HCT116 (cell line): ENCODE data around the gene FRA10AC1. TPM values are rescaled to one million over a fixed set of nuclear protein-coding genes. Genes with fewer than 3 reads are reported as not detected.

Experiments used
- ATAC-seq: fragments of 200-7000 bp; cut with Tn5 transposase; 2 replicates; pipeline ENCODE4 v1.9.1; 2020; ENCODE audit warnings: mild to moderate bottlenecking, moderate library complexity
- BruUV-seq: library from RNA; stranded (reverse); fragments of 400-500 nt; replicated peaks from 2 replicates; lab custom pipeline; 2021; lab: Mats Ljungman, UMichigan
- CTCF ChIA-PET: fragments of 300-600 bp; sonication (Branson Sonifier 250); formaldehyde crosslinking; loops from one replicate; lab custom pipeline; 2021; ENCODE audit warnings: antibody characterized with exemption; lab: Charles Lee
- POLR2A ChIA-PET: fragments of 300-600, 350-600 bp; sonication (Branson Sonifier 250); formaldehyde crosslinking; loops from one replicate; lab custom pipeline; 2021; ENCODE audit warnings: antibody characterized with exemption; lab: Charles Lee
- RAD21 ChIA-PET, 2 experiments: fragments of 300-600 bp; sonication (Branson Sonifier 250); formaldehyde crosslinking; loops; one replicate each; lab custom pipeline; 2023; ENCODE audit warnings: low total read pairs in 2 of 2; ENCODE audit not compliant: uncharacterized antibody in 2 of 2, unreplicated experiment in 2 of 2, low non-redundant PET in 1 of 2; lab: Charles Lee
- DNase-seq: peaks from one replicate; pipeline ENCODE4 v3.0.0-alpha.2; 2010; ENCODE audit warnings: low read depth, low spot score
- H2AFZ ChIP-seq: fragments of 200-600 bp; shearing (Covaris generic), sonication (generic); 2 replicates; pipeline ENCODE4 v1.6.1; 2017; ENCODE audit warnings: low read depth, mixed run types, mixed read lengths, antibody characterized with exemption, low read length; ENCODE audit not compliant: poor library complexity, severe bottlenecking
- H3K27ac ChIP-seq: 2 replicates; pipeline ENCODE4 v1.5.1; 2012; ENCODE audit warnings: low read depth, low read length
- H3K27me3 ChIP-seq: fragments of 200-600 bp; sonication (generic); 2 replicates; pipeline ENCODE4 v1.6.1; 2016; ENCODE audit warnings: mixed run types, low read length, mixed read lengths; ENCODE audit not compliant: insufficient read depth
- H3K36me3 ChIP-seq, 2 experiments: fragments of 200-500 bp in 1 of 2; fragments of 200-600 bp in 1 of 2; sonication (Bioruptor generic) in 1 of 2; sonication (generic) in 1 of 2; 2 replicates each; pipeline versions ENCODE4 v1.5.1 to v1.6.1; 2014 to 2016; ENCODE audit warnings: low read length in 2 of 2, inconsistent platforms in 1 of 2, mixed read lengths in 1 of 2, mixed run types in 1 of 2; ENCODE audit not compliant: insufficient read depth in 2 of 2, control insufficient read depth in 1 of 2
- H3K4me1 ChIP-seq, 2 experiments: fragments of 200-600 bp in 1 of 2; sonication (generic) in 1 of 2; 2 replicates each; pipeline versions ENCODE4 v1.5.1 to v1.6.1; 2012 to 2017; ENCODE audit warnings: low read length in 2 of 2, inconsistent platforms in 1 of 2, mild to moderate bottlenecking in 1 of 2, mixed read lengths in 1 of 2, mixed run types in 1 of 2, moderate library complexity in 1 of 2; ENCODE audit not compliant: insufficient read depth in 2 of 2, control insufficient read depth in 1 of 2
- H3K4me2 ChIP-seq: fragments of 200-600 bp; sonication (generic); 2 replicates; pipeline ENCODE4 v1.6.1; 2017; ENCODE audit warnings: mixed run types, low read length, mixed read lengths
- H3K4me3 ChIP-seq, 2 experiments: fragments of 200-600 bp in 1 of 2; sonication (generic) in 1 of 2; replicated peaks in 1 of 2; 2 replicates each; pipeline ENCODE4 v1.5.1; 2011 to 2016; ENCODE audit warnings: low read length in 2 of 2, control low read depth in 1 of 2, low read depth in 1 of 2, mild to moderate bottlenecking in 1 of 2, mixed read lengths in 1 of 2, mixed run types in 1 of 2
- H3K79me2 ChIP-seq: fragments of 200-600 bp; sonication (generic); 2 replicates; pipeline ENCODE4 v1.6.1; 2017; ENCODE audit warnings: mild to moderate bottlenecking, mixed run types, low read length, moderate library complexity, mixed read lengths; ENCODE audit not compliant: insufficient read depth
- H3K9ac ChIP-seq: fragments of 200-600 bp; sonication (generic); 2 replicates; pipeline ENCODE4 v1.6.1; 2016; ENCODE audit warnings: low read length, mixed read lengths
- H3K9me2 ChIP-seq: fragments of 200-600 bp; sonication (generic), shearing (Covaris generic); 2 replicates; pipeline ENCODE4 v1.6.1; 2017; ENCODE audit warnings: mixed run types, mild to moderate bottlenecking, moderate library complexity; ENCODE audit not compliant: insufficient read depth
- H3K9me3 ChIP-seq, 2 experiments: fragments of 200-500 bp in 1 of 2; fragments of 200-600 bp in 1 of 2; sonication (Bioruptor generic) in 1 of 2; sonication (generic) in 1 of 2; 2 replicates each; pipeline ENCODE4 v1.6.1; 2014 to 2017; ENCODE audit warnings: low read length in 2 of 2, mixed read lengths in 2 of 2, inconsistent platforms in 1 of 2, low read depth in 1 of 2, mild to moderate bottlenecking in 1 of 2, mixed run types in 1 of 2, moderate library complexity in 1 of 2; ENCODE audit not compliant: control insufficient read depth in 1 of 2, insufficient read depth in 1 of 2
- H4K20me1 ChIP-seq: fragments of 200-600 bp; sonication (generic), shearing (Covaris generic); 2 replicates; pipeline ENCODE4 v1.6.1; 2017; ENCODE audit warnings: mixed run types, mild to moderate bottlenecking, moderate library complexity; ENCODE audit not compliant: insufficient read depth
- ATF3 ChIP-seq: IDR thresholded peaks from 2 replicates; pipeline ENCODE4 v1.6.1; 2012
- CBX3 ChIP-seq: IDR thresholded peaks from 2 replicates; pipeline ENCODE4 v1.6.1; 2012; ENCODE audit warnings: low read depth
- CEBPB ChIP-seq: IDR thresholded peaks from 2 replicates; pipeline ENCODE4 v1.6.1; 2012; ENCODE audit warnings: low read depth
- CTCF ChIP-seq, 3 experiments: fragments of 200-600 bp in 1 of 3; sonication (generic) in 1 of 3; IDR thresholded peaks in 2 of 3; conservative IDR thresholded peaks in 1 of 3; 2 replicates each; pipeline ENCODE4 v1.5.1; 2012 to 2017; ENCODE audit warnings: low read depth in 2 of 3, low read length in 2 of 3, antibody characterized with exemption in 1 of 3, borderline replicate concordance in 1 of 3, control low read depth in 1 of 3, mild to moderate bottlenecking in 1 of 3, mixed read lengths in 1 of 3, mixed run types in 1 of 3, moderate library complexity in 1 of 3; ENCODE audit not compliant: insufficient read depth in 1 of 3
- EGR1 ChIP-seq: IDR thresholded peaks from 2 replicates; pipeline ENCODE4 v1.6.1; 2012; ENCODE audit warnings: low read depth
- ELF1 ChIP-seq: IDR thresholded peaks from 2 replicates; pipeline ENCODE4 v1.6.1; 2012; ENCODE audit warnings: low read depth, borderline replicate concordance
- EZH2 ChIP-seq: fragments of 200-600 bp; sonication (generic); IDR thresholded peaks from 2 replicates; pipeline ENCODE4 v1.6.1; 2017; ENCODE audit warnings: antibody characterized with exemption, mixed run types
- FOSL1 ChIP-seq: IDR thresholded peaks from 2 replicates; pipeline ENCODE4 v1.6.1; 2012; ENCODE audit warnings: low read depth
- JUND ChIP-seq: IDR thresholded peaks from 2 replicates; pipeline ENCODE4 v1.6.1; 2012
- MAX ChIP-seq: IDR thresholded peaks from 2 replicates; pipeline ENCODE4 v1.6.1; 2012
- POLR2A ChIP-seq: IDR thresholded peaks from 2 replicates; pipeline ENCODE4 v1.7.0; 2011; ENCODE audit warnings: borderline replicate concordance; ENCODE audit not compliant: insufficient read depth, insufficient read length; ENCODE audit errors: extremely low read depth
- POLR2AphosphoS5 ChIP-seq: IDR thresholded peaks from 2 replicates; pipeline ENCODE4 v1.6.1; 2011; ENCODE audit warnings: mild to moderate bottlenecking, low read depth, low read length, moderate library complexity
- RAD21 ChIP-seq: IDR thresholded peaks from 2 replicates; pipeline ENCODE4 v1.6.1; 2012; ENCODE audit warnings: low read depth, mild to moderate bottlenecking
- REST ChIP-seq: IDR thresholded peaks from 2 replicates; pipeline ENCODE4 v1.6.1; 2012; ENCODE audit warnings: low read depth
- SIN3A ChIP-seq: IDR thresholded peaks from 2 replicates; pipeline ENCODE4 v1.6.1; 2012; ENCODE audit warnings: low read depth
- SRF ChIP-seq: IDR thresholded peaks from 2 replicates; pipeline ENCODE4 v1.6.1; 2012; ENCODE audit warnings: low read depth
- TCF7L2 ChIP-seq: IDR thresholded peaks from 2 replicates; pipeline ENCODE4 v1.7.0; 2011; ENCODE audit warnings: borderline replicate concordance, inconsistent platforms; ENCODE audit not compliant: insufficient read depth, insufficient read length; ENCODE audit errors: extremely low read depth
- ZBTB33 ChIP-seq: IDR thresholded peaks from 2 replicates; pipeline ENCODE4 v1.6.1; 2011; ENCODE audit warnings: mild to moderate bottlenecking, low read length, moderate library complexity; ENCODE audit not compliant: insufficient replicate concordance; ENCODE audit errors: extremely low read depth
- ZFX ChIP-seq: fragments of 450-650 bp; IDR thresholded peaks from 2 replicates; pipeline ENCODE4 v1.6.1; 2017
- ZNF274 ChIP-seq: fragments of 200-500 bp; sonication (Bioruptor generic); IDR thresholded peaks from 2 replicates; pipeline ENCODE4 v1.6.1; 2014; ENCODE audit warnings: mild to moderate bottlenecking, low read depth, low read length, inconsistent platforms
- intact Hi-C: fragments of 100-400 bp; cut with micrococcal nuclease; formaldehyde crosslinking; loops from 2 replicates; pipeline ENCODE4 v1.10.0; 2022
- total RNA-seq: library from RNA; stranded (reverse); gene quantifications from one replicate; pipeline ENCODE4 v1.2.1, GENCODE V29; 2021; ENCODE audit not compliant: unreplicated experiment

FRA10AC1 gene
- total RNA-seq, 1 experiment from 2014 or later, result 21.9 TPM

- no peak overlapping the region for H3K4me3 ChIP-seq
- peaks cover 11 to 19% of the 10 kb centered on the region in 2 experiments for H3K36me3 ChIP-seq
- H3K9me2 ChIP-seq, result no peaks in the 10 kb centered on the region
- no peak for ATAC-seq
- H3K27me3 ChIP-seq, result no peaks in the 10 kb centered on the region
- RAD21 ChIA-PET, result no interaction called here
- intact Hi-C loops, result loop anchor here (10.0 kb wide), 1 partner anchor 313 kb away; no protein-coding TSS in a partner anchor
- CTCF ChIA-PET, result interaction anchor here (1.1 kb wide), 1 partner anchor 10 kb away, joined by 3 read pairs; no protein-coding TSS in a partner anchor
- POLR2A ChIA-PET, result no interaction called here
- no peaks in the 10 kb centered on the region for H3K79me2 ChIP-seq
- H3K27ac ChIP-seq, result no peak overlapping the region
- H3K9me3 ChIP-seq, result no peaks in the 10 kb centered on the region
- no peaks in the 10 kb centered on the region for H4K20me1 ChIP-seq
- TF ChIP-seq MAX, result no peak
- TF ChIP-seq ZNF274, result no peak
- TF ChIP-seq ZFX, result no peak
- no peak for TF ChIP-seq ELF1
- TF ChIP-seq ZBTB33, result no peak
- no peak for TF ChIP-seq EGR1
- no peak for TF ChIP-seq CEBPB
- no peak for TF ChIP-seq TCF7L2
- TF ChIP-seq POLR2AphosphoS5, result no peak
- no peak for TF ChIP-seq RAD21
- TF ChIP-seq REST, result no peak
- TF ChIP-seq POLR2A, result no peak
- TF ChIP-seq ATF3, result no peak
- TF ChIP-seq FOSL1, result no peak
- no peak for TF ChIP-seq SIN3A
- TF ChIP-seq CTCF (IDR thresholded peaks at IDR 0.05 in 2 of 3, conservative IDR thresholded peaks at IDR 0.05 in 1 of 3; ENCODE audit: borderline replicate concordance in 1 of 3, insufficient read depth in 1 of 3, low read depth in 2 of 3, low read length in 2 of 3), result no peak
- TF ChIP-seq JUND, result no peak
- TF ChIP-seq CBX3, result no peak
- TF ChIP-seq EZH2, result no peak
- TF ChIP-seq SRF, result no peak
- TF ChIP-seq, all 23 proteins: peak for 0
- BruUV-seq, result no TSS peak
- no peak for DNase-seq
- no peaks in the 10 kb centered on the region for H3K4me1 ChIP-seq
- H3K9ac ChIP-seq, result no peak overlapping the region
- H3K4me2 ChIP-seq, result no peak overlapping the region
- H2AFZ ChIP-seq, result no peak overlapping the region
Observed at GRCh38 chr10:93687737-93688136, 14.7 kb downstream of the FRA10AC1 start.
